ENCODE results near the gene SOCS6. TPM values are rescaled to one million over a fixed set of nuclear protein-coding genes. Genes with fewer than 3 reads are reported as not detected.
A peak's percentile ranks its signal among the peaks of the same experiment; 100 is the strongest.

Gene SOCS6
- total and polyA plus RNA-seq, 8 donors, result 18.0 to 26.6 (median 22.3) TPM

DNA sequence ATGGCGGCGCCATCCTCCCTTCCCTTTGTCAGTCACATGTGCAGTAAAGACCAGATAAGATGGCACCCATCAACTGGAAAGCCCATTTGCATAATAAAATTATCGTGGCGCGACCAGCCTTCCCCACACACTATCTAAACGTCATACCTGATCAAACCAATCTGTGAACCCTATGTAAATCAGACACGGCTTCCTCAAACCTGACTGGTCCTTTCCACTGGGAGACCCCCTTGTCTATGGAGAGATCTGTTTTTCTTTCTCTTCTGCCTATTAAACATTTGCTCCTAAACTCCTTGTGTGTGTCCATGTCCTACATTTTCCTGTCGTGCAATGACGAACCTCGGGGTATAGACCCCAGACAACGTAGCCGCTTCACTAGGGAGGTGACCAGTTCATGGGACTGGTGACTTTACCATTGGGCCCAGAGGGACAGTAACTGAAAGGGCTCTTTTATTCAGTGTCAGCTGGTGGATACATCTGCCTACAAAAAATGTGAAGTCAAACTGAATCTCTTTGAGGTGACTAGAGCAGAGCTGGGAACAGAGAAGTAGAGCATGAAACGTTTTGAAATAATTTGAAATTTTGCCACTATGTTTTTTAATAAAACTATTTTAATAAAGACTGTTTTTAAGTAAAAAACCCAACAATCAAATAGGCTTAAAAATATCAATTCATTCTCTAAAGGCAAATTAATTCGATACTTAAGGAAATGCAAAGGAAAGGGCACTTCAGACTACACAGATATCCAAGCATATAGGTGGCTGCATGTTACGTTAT, 87.5 kb downstream of the SOCS6 start:
- TF ChIP-seq, protein P1, sequence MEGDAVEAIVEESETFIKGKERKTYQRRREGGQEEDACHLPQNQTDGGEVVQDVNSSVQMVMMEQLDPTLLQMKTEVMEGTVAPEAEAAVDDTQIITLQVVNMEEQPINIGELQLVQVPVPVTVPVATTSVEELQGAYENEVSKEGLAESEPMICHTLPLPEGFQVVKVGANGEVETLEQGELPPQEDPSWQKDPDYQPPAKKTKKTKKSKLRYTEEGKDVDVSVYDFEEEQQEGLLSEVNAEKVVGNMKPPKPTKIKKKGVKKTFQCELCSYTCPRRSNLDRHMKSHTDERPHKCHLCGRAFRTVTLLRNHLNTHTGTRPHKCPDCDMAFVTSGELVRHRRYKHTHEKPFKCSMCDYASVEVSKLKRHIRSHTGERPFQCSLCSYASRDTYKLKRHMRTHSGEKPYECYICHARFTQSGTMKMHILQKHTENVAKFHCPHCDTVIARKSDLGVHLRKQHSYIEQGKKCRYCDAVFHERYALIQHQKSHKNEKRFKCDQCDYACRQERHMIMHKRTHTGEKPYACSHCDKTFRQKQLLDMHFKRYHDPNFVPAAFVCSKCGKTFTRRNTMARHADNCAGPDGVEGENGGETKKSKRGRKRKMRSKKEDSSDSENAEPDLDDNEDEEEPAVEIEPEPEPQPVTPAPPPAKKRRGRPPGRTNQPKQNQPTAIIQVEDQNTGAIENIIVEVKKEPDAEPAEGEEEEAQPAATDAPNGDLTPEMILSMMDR (IDR thresholded peaks at IDR 0.05), result no peak
- H3K9me3 ChIP-seq, result no peaks in the 10 kb centered on the region
- no peaks in the 10 kb centered on the region for H3K36me3 ChIP-seq
- intact Hi-C loops (cut with DNase I), result no loop called here
- H3K4me3 ChIP-seq, result no peak overlapping the region
- H3K27ac ChIP-seq, result no peak overlapping the region
- no peak for DNase-seq
- H3K4me1 ChIP-seq, result no peaks in the 10 kb centered on the region
- no peaks in the 10 kb centered on the region for H3K27me3 ChIP-seq
- no peak for ATAC-seq

DNA sequence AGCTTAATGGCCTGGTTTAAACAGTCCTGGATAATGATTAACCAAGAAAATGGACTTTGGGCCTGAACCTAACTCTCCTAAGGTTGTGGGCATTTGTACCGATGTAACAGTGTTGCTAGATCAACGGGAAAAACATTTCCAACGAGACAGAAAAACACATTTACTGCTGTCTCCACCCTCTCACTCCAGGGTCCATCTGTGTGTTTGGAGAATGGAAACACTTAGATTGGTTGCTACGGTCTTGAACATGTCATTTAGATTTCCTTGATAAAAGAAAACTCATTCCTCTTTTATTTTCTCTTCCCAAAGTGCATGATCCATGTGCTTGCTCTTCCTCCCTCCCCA, 88.0 kb downstream of the SOCS6 start:
- intact Hi-C loops (cut with DNase I), result no loop called here
- DNase-seq (peak in 1 of 4 donors; percentile 3), ATAC-seq (peak; percentile 51)
- H3K9me3 ChIP-seq, result no peaks in the 10 kb centered on the region
- H3K4me1 ChIP-seq, result no peaks in the 10 kb centered on the region
- no peak overlapping the region for H3K4me3 ChIP-seq
- no peaks in the 10 kb centered on the region for H3K36me3 ChIP-seq
- TF ChIP-seq, protein P1 (IDR thresholded peaks at IDR 0.05), result no peak
- no peak overlapping the region for H3K27ac ChIP-seq
- no peaks in the 10 kb centered on the region for H3K27me3 ChIP-seq

DNA sequence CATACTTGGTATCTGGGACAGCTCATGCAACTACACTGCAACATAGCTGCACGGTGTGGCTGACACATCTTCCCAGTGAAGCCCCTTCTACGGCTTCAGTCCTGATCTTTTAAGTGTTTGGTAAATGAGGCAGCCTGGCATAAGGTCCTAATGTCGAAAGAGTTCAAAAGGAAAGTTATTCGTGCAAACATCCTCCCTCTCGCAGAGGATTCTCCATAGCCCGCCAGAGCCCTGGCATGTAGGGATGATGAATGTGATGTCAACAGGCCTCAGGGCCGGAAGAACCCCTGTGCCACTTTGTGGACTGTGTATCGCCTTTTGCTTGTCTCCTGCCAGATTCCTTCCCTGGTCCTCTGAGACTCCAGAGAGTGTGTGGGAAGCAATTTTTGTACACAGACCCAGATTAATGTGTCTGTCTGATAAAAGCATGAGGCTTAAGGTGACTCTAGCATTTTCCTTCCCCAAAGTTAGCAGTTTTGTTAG, 88.5 kb downstream of the SOCS6 start:
- no peaks in the 10 kb centered on the region for H3K36me3 ChIP-seq
- intact Hi-C loops (cut with DNase I), result no loop called here
- ATAC-seq (no peak), DNase-seq (no peak)
- no peak overlapping the region for H3K4me3 ChIP-seq
- TF ChIP-seq, protein P1 (IDR thresholded peaks at IDR 0.05), result no peak
- no peak overlapping the region for H3K27ac ChIP-seq
- H3K4me1 ChIP-seq, result no peaks in the 10 kb centered on the region
- H3K27me3 ChIP-seq, result no peaks in the 10 kb centered on the region
- no peaks in the 10 kb centered on the region for H3K9me3 ChIP-seq

DNA sequence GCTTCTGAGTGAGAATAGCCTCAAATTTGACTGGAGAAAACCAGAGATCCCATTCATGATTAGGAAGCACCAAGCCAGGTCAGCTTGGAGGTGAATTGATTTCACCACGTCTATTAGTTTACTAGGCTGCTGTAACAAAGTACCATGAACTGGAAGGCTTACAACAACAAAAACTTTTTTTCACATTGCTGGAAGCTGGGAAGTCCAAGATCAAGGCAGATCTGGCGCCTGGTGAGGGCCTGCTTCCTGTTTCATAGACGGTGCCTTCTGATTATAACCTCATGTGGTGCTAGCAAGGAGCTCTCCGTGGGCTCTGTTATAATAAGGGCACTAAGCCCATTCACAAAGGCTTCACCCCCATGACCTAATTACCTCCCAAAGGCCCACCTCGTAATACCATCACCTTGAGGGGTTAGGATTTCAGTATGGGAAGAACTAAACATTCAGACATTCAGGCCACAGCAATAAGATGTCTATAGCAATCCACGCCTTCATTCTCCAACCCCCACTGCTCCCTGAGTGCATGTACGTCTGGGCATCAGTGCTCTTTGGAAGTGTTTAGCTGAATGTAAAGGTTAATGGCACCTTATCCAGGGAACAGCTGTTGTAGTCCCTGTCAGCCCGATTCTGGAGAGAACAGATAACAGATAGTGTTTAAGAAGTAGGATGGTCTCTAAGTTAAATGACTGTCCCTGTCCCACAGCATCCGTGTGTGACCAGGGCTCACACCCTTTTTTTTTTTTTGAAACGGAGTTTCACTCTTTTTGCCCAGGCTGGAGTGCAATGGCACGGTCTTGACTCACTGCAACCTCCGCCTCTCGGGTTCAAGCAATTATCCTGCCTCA, 89.2 kb downstream of the SOCS6 start:
- TF ChIP-seq, protein P1 (IDR thresholded peaks at IDR 0.05), result no peak
- Histone ChIP-seq H3K9me3 (no peaks in the 10 kb centered on the region), H3K4me1 (no peaks in the 10 kb centered on the region), H3K4me3 (no peak overlapping the region), H3K36me3 (no peaks in the 10 kb centered on the region), H3K27me3 (no peaks in the 10 kb centered on the region), H3K27ac (no peak overlapping the region)
- DNase-seq (no peak), ATAC-seq (no peak)
- intact Hi-C loops (cut with DNase I), result no loop called here

Other genes starting within 250 kb of the SOCS6 start
- gene RTTN, start 83.4 kb upstream of the SOCS6 start, total RNA-seq, result 10 to 100 TPM in 1 of 2 donors, 1 to 10 TPM in 1; 9.8 to 12.7 TPM
- gene RTTN, start 83.4 kb upstream of the SOCS6 start, polyA plus RNA-seq (ENCODE audit: insufficient read length in 6 of 6), result 10 to 100 TPM; 16.0 to 25.4 (median 22.5) TPM

Data from left lung (tissue), 10 donors.